ENCODE data around the gene IKZF3.
"Not testable (repeated sequence)": the region's sequence is repeated elsewhere in the genome, so short reads cannot be mapped to it uniquely, and the experiment has no call there.

IKZF3 gene

DNA sequence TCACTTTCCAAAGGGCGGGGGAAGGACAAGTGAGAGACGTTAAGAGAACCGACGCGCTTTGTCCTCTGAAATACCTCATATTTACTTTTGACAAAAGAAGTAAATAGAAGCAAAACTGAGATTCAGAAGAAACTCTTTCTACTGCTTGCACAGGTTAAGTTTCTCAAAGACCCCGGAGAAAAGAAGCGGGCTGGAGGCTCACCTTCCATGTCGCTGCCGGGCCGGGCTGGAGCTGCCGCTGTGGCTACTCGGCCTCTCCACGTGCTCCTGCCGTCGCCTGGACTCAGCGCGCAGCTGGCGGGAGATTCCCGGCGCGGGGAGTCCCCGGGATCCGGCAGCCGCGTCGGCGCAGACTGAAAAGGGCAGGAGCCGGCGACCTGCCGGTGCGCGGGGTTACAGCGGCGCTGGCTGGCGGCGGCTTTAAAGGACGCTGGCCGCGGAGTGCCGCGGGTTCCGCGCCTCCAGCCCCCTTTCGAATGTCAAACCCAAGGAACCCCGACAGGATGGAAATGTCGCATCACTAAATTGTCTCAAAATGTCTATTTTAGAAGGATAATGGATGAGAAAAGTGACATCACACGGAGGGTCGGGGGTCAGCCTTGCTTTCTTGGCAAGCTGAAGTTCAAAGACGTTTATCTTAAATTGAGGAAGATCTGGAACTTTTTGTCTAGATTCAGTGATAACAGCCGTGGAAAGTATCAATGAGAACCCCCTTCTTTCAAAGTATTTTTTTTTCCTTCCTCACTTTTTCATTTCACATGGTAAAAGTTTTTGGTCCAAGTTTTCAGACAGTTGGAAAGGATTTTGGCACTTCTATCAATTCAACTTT, at the start of gene IKZF3:
Gene IKZF3, minus strand, starts transcription at position 395 of the 829 bp plus-strand sequence. Its CDS starts 186 bp downstream, at position 209.
- DNase-seq: peak; percentile 70 to 87 (median 75)

GRCh38 chr17:39908789-39909352, 44.8 kb upstream of the IKZF3 start:
- no peak for DNase-seq

GRCh38 chr17:39904990-39905288, 40.8 kb upstream of the IKZF3 start:
- DNase-seq: no peak

GRCh38 chr17:39903158-39903884, 39.2 kb upstream of the IKZF3 start:
- DNase-seq: no peak

- DNase-seq: not testable (repeated sequence)
Observed at GRCh38 chr17:39902027-39902426, 37.9 kb upstream of the IKZF3 start.

DNA sequence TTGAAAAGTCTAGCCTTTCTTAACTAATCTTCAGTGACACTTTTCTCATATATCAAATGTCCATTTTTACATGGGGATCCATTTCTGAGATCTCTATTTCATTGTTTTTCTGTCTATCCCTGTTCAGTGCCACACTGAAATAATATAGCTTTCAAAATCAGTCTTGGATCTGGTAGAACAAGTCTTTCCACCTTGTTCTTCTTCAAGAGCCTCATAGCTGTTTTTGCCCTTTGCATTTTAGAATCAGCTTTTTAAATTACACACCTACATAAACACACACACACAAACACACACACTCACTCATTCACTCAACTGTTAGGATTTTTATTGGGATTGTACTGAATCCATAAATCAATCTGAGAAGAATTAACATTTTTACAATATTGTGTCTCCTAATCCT, 35.1 kb upstream of the IKZF3 start:
- no peak for DNase-seq

GRCh38 chr17:39898088-39898487, 34.0 kb upstream of the IKZF3 start:
- DNase-seq: no peak

DNA sequence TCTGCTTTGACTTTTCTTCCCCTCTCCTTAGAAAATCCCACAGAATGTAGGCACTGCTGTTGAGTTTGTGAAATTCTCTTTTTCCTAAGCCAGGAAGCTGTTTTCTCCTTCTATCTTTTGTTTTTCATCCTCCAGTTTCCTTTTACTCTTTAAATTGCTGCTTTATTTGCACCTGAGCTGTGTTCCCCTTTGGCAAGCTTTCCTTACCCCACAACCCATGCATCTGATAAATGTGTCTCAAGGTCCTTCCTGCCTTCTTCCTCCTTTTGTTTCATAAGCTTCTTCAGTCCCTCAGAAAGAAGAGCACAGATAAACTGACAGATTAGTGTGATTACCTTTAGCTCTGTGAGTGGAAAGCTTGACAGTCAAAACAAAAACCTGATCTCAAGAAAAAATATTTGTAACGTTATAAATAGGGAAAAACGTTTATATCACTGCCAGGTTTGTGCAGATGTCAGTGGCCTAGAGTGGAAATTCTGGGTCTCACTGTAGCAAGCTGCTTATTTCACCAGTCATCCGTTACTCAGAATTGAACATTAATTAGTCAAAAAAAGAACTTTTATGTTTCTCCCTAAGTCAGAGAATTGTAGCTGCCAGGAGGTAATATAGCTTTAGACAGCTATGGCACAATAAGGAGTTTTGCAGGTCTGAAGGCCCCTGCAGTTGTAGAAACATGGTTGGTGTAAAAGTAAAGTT, 30.7 kb upstream of the IKZF3 start:
- DNase-seq: no peak

DNA sequence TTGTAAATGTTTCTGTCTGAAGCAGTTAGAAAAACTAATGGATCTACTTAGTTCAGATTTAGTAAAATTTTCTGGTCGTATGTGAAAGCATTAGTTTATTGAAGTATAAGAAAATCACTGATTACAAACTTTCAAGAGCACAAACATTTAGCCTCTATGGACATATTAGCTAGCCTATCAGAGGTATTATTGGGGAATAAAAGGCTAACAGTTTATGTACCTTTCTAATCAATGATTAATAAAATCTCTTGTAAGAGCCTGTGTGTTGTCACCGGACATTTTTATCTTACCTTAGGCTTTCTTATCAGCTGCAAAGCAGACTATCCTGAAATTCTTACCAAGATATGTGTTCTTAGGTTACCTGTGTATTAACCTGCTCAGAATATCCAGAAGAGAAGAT, 25.1 kb upstream of the IKZF3 start:
- no peak for DNase-seq

DNA sequence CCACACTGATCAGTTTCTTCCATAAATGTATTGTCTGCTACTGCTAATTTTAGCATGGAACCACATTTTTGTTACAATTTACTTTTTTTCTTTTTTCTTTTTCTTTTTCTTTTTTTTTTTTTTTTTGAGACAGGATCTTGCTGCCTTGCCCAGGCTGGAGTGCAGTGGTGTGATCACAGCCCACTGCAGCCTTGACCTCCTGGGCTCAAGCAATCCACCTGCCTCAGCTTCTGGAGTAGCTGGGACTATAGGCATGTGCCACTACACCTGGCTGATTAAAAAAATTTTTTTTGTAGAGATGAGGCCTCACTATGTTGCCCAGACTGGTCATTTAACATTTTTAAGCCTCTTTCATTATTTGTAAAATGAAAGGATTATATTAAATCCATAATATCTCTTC, 23.0 kb upstream of the IKZF3 start:
- no peak for DNase-seq

- not testable (repeated sequence) for DNase-seq
Observed at GRCh38 chr17:39886102-39886501, 22.0 kb upstream of the IKZF3 start.

- DNase-seq: peak in 1 of 6 experiments; percentile 18
Observed at GRCh38 chr17:39872751-39873150, 8.6 kb upstream of the IKZF3 start.

DNA sequence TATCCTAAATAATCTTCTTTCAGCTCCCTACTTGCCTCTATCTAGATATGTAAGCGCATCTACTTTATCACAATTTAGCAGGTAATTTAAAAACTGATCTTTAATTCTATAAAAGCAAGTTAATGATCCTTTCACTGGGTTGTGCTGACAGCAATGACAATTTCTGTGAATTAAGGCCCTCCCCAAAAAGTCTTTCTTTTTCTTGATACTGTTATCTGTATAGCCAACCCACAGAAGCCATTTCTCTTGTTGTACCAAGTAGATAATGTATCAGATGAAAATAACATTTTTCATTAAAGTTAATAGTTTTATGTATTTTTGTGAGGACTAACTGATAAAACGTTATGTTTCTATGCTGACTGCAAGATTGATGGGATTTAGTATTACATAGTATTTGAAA, 7.7 kb upstream of the IKZF3 start:
- no peak for DNase-seq

- no peak for DNase-seq
Observed at GRCh38 chr17:39870776-39871175, 6.7 kb upstream of the IKZF3 start.

GRCh38 chr17:39868554-39868942, 4.4 kb upstream of the IKZF3 start:
- DNase-seq: no peak

- peak in 4 of 6 experiments; percentile 18 to 66 (median 32) for DNase-seq
Observed at GRCh38 chr17:39867880-39868553, 3.9 kb upstream of the IKZF3 start, which contains the start of gene ZPBP2. ZPBP2 (plus strand) TSS chr17:39868202; CDS start chr17:39868355, 153 bp downstream.

GRCh38 chr17:39867084-39867879, 3.2 kb upstream of the IKZF3 start:
- peak in 2 of 6 experiments; percentile 55 to 66 for DNase-seq

- DNase-seq: no peak
Observed at GRCh38 chr17:39866013-39866730, 2.1 kb upstream of the IKZF3 start.

DNA sequence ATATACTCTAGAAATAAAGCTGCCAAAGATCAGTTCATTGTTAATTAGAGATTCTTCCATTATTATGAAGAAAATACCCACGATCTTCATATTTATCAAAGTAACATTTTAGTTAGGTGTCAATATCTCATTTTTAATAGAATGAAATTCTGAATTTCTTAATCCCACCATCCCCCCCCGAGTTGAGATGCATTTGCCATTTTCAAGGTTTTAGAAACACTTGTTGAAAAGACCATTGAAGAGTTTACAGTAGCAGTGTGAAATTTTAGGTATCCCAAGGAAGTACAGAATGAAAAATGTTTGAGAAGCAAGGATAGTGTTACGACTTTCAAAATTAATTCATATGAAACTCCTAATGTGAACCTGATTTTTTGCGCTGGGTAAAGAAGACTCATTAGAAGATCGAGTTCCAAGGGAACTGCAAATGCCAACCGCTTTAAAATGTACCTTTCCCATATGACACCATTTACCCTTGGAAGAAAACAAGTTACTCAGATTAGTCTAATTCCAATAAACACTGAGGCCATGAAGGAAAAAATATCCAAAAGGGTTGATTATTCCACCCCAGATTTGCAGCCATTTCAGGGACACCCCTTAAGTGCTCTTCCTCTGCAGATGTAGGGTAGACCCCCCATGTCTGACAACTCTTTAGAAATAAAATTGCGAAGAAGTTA, 731 bp downstream of the IKZF3 start:
- DNase-seq: no peak

GRCh38 chr17:39861235-39861634, 2.9 kb downstream of the IKZF3 start:
- no peak for DNase-seq
